ENCODE measurements around the gene RAB5B.
A peak's percentile ranks its signal among the peaks of the same experiment; 100 is the strongest.

Gene RAB5B

GRCh38 chr12:56013482-56013881, 39.6 kb downstream of the RAB5B start:
- no peaks in the 10 kb centered on the region for H3K27me3 ChIP-seq (ENCODE audit: control insufficient read depth, insufficient read depth, low read length)
- no peaks in the 10 kb centered on the region for H3K36me3 ChIP-seq (ENCODE audit: control insufficient read depth, insufficient read depth, low read length)
- H3K27ac ChIP-seq (ENCODE audit: low read depth, low read length), result no peak overlapping the region
- no peak overlapping the region for H3K4me3 ChIP-seq (ENCODE audit: low read length)
- H3K9ac ChIP-seq (ENCODE audit: low read length), result no peak overlapping the region
- no peaks in the 10 kb centered on the region for H3K4me1 ChIP-seq (ENCODE audit: control insufficient read depth, insufficient read depth, low read length)

GRCh38 chr12:56014205-56014604, 40.3 kb downstream of the RAB5B start:
- Histone ChIP-seq H3K4me1 (ENCODE audit: control insufficient read depth, insufficient read depth, low read length) (no peaks in the 10 kb centered on the region), H3K27ac (ENCODE audit: low read depth, low read length) (no peak overlapping the region), H3K27me3 (ENCODE audit: control insufficient read depth, insufficient read depth, low read length) (no peaks in the 10 kb centered on the region), H3K4me3 (ENCODE audit: low read length) (no peak overlapping the region), H3K36me3 (ENCODE audit: control insufficient read depth, insufficient read depth, low read length) (no peaks in the 10 kb centered on the region), H3K9ac (ENCODE audit: low read length) (no peak overlapping the region)

- no peaks in the 10 kb centered on the region for H3K36me3 ChIP-seq (ENCODE audit: control insufficient read depth, insufficient read depth, low read length)
- peaks cover 15% of the 10 kb centered on the region for H3K4me1 ChIP-seq (ENCODE audit: control insufficient read depth, insufficient read depth, low read length)
- H3K27me3 ChIP-seq (ENCODE audit: control insufficient read depth, insufficient read depth, low read length), result no peaks in the 10 kb centered on the region
- no peak overlapping the region for H3K4me3 ChIP-seq (ENCODE audit: low read length)
- H3K9ac ChIP-seq (ENCODE audit: low read length), result no peak overlapping the region
- H3K27ac ChIP-seq (ENCODE audit: low read depth, low read length), result no peak overlapping the region
Observed at GRCh38 chr12:56017181-56017580, 43.3 kb downstream of the RAB5B start.

- H3K27me3 ChIP-seq (ENCODE audit: control insufficient read depth, insufficient read depth, low read length), result no peaks in the 10 kb centered on the region
- no peak overlapping the region for H3K9ac ChIP-seq (ENCODE audit: low read length)
- no peaks in the 10 kb centered on the region for H3K36me3 ChIP-seq (ENCODE audit: control insufficient read depth, insufficient read depth, low read length)
- no peak overlapping the region for H3K27ac ChIP-seq (ENCODE audit: low read depth, low read length)
- H3K4me1 ChIP-seq (ENCODE audit: control insufficient read depth, insufficient read depth, low read length), result peaks cover 15% of the 10 kb centered on the region
- H3K4me3 ChIP-seq (ENCODE audit: low read length), result no peak overlapping the region
Observed at GRCh38 chr12:56018356-56018755, 44.5 kb downstream of the RAB5B start.

GRCh38 chr12:56020423-56021184, 46.7 kb downstream of the RAB5B start, which contains the start of gene IKZF4:
Gene IKZF4, plus strand, starts transcription at chr12:56021043. Its CDS starts 451 bp downstream, at chr12:56021494.
- Histone ChIP-seq H3K36me3 (ENCODE audit: control insufficient read depth, insufficient read depth, low read length) (no peaks in the 10 kb centered on the region), H3K4me1 (ENCODE audit: control insufficient read depth, insufficient read depth, low read length) (peaks cover 15% of the 10 kb centered on the region), H3K27me3 (ENCODE audit: control insufficient read depth, insufficient read depth, low read length) (no peaks in the 10 kb centered on the region), H3K27ac (ENCODE audit: low read depth, low read length) (peak within 1 kb of the TSS; percentile 86), H3K4me3 (ENCODE audit: low read length) (peak within 1 kb of the TSS; percentile 47), H3K9ac (ENCODE audit: low read length) (peak within 1 kb of the TSS; percentile 27)

GRCh38 chr12:56021889-56022497, 48.1 kb downstream of the RAB5B start:
- Histone ChIP-seq H3K4me1 (ENCODE audit: control insufficient read depth, insufficient read depth, low read length) (peaks cover 15% of the 10 kb centered on the region), H3K27me3 (ENCODE audit: control insufficient read depth, insufficient read depth, low read length) (no peaks in the 10 kb centered on the region), H3K4me3 (ENCODE audit: low read length) (peak overlapping the region; percentile 47), H3K36me3 (ENCODE audit: control insufficient read depth, insufficient read depth, low read length) (no peaks in the 10 kb centered on the region), H3K27ac (ENCODE audit: low read depth, low read length) (peak overlapping the region; percentile 86), H3K9ac (ENCODE audit: low read length) (peak overlapping the region; percentile 18)

GRCh38 chr12:56028511-56029165, 54.8 kb downstream of the RAB5B start:
- no peaks in the 10 kb centered on the region for H3K27me3 ChIP-seq (ENCODE audit: control insufficient read depth, insufficient read depth, low read length)
- H3K9ac ChIP-seq (ENCODE audit: low read length), result no peak overlapping the region
- H3K27ac ChIP-seq (ENCODE audit: low read depth, low read length), result no peak overlapping the region
- no peak overlapping the region for H3K4me3 ChIP-seq (ENCODE audit: low read length)
- H3K36me3 ChIP-seq (ENCODE audit: control insufficient read depth, insufficient read depth, low read length), result peaks cover 5% of the 10 kb centered on the region
- H3K4me1 ChIP-seq (ENCODE audit: control insufficient read depth, insufficient read depth, low read length), result no peaks in the 10 kb centered on the region

- Histone ChIP-seq H3K27me3 (ENCODE audit: control insufficient read depth, insufficient read depth, low read length) (no peaks in the 10 kb centered on the region), H3K9ac (ENCODE audit: low read length) (no peak overlapping the region), H3K4me1 (ENCODE audit: control insufficient read depth, insufficient read depth, low read length) (no peaks in the 10 kb centered on the region), H3K27ac (ENCODE audit: low read depth, low read length) (no peak overlapping the region), H3K36me3 (ENCODE audit: control insufficient read depth, insufficient read depth, low read length) (peaks cover 5% of the 10 kb centered on the region), H3K4me3 (ENCODE audit: low read length) (no peak overlapping the region)
Observed at GRCh38 chr12:56029166-56029519, 55.3 kb downstream of the RAB5B start.

GRCh38 chr12:56029666-56030293, 55.9 kb downstream of the RAB5B start:
- Histone ChIP-seq H3K9ac (ENCODE audit: low read length) (no peak overlapping the region), H3K27me3 (ENCODE audit: control insufficient read depth, insufficient read depth, low read length) (no peaks in the 10 kb centered on the region), H3K4me3 (ENCODE audit: low read length) (no peak overlapping the region), H3K36me3 (ENCODE audit: control insufficient read depth, insufficient read depth, low read length) (peaks cover 5% of the 10 kb centered on the region), H3K4me1 (ENCODE audit: control insufficient read depth, insufficient read depth, low read length) (no peaks in the 10 kb centered on the region), H3K27ac (ENCODE audit: low read depth, low read length) (no peak overlapping the region)

GRCh38 chr12:56031987-56032386, 58.1 kb downstream of the RAB5B start:
- Histone ChIP-seq H3K27ac (ENCODE audit: low read depth, low read length) (no peak overlapping the region), H3K27me3 (ENCODE audit: control insufficient read depth, insufficient read depth, low read length) (no peaks in the 10 kb centered on the region), H3K36me3 (ENCODE audit: control insufficient read depth, insufficient read depth, low read length) (peaks cover 13% of the 10 kb centered on the region), H3K4me1 (ENCODE audit: control insufficient read depth, insufficient read depth, low read length) (no peaks in the 10 kb centered on the region), H3K4me3 (ENCODE audit: low read length) (no peak overlapping the region), H3K9ac (ENCODE audit: low read length) (no peak overlapping the region)

- Histone ChIP-seq H3K4me1 (ENCODE audit: control insufficient read depth, insufficient read depth, low read length) (no peaks in the 10 kb centered on the region), H3K4me3 (ENCODE audit: low read length) (no peak overlapping the region), H3K27me3 (ENCODE audit: control insufficient read depth, insufficient read depth, low read length) (no peaks in the 10 kb centered on the region), H3K9ac (ENCODE audit: low read length) (no peak overlapping the region), H3K36me3 (ENCODE audit: control insufficient read depth, insufficient read depth, low read length) (peaks cover 13% of the 10 kb centered on the region), H3K27ac (ENCODE audit: low read depth, low read length) (no peak overlapping the region)
Observed at GRCh38 chr12:56034586-56035332, 60.9 kb downstream of the RAB5B start.

GRCh38 chr12:56037161-56037560, 63.3 kb downstream of the RAB5B start:
- Histone ChIP-seq H3K27ac (ENCODE audit: low read depth, low read length) (no peak overlapping the region), H3K9ac (ENCODE audit: low read length) (no peak overlapping the region), H3K27me3 (ENCODE audit: control insufficient read depth, insufficient read depth, low read length) (no peaks in the 10 kb centered on the region), H3K4me1 (ENCODE audit: control insufficient read depth, insufficient read depth, low read length) (peaks cover 6% of the 10 kb centered on the region), H3K36me3 (ENCODE audit: control insufficient read depth, insufficient read depth, low read length) (peaks cover 13% of the 10 kb centered on the region), H3K4me3 (ENCODE audit: low read length) (no peak overlapping the region)

Measured in rectal smooth muscle tissue (tissue), 1 donor.